Measurements from ENCODE around the gene LDAF1.
"Not testable (repeated sequence)": the region's sequence is repeated elsewhere in the genome, so short reads cannot be mapped to it uniquely, and the experiment has no call there.

LDAF1 gene

DNA sequence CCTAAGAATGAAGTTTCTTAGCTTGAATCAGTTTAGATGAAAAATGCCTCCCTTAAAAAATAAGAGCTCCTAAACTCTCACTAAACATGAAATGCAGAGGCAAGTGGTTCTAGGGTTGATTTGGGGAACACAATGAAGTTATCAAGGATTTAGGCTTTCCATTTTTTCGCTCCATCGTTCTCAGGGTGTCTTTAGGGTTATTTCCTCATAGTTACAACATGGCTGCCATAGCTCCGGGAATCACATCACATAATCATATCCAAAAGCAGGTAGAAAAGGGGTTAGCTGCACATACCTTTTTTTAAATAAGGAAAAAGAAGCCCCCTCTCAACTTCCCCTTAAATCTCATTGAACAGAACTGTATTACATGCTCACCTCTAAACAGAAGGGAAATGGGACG, 31.5 kb downstream of the LDAF1 start:
- no peak overlapping the region for H3K4me3 ChIP-seq (ENCODE audit: low read depth, low read length)
- H3K27me3 ChIP-seq (ENCODE audit: insufficient read depth, low read depth, severe bottlenecking) = no peaks in the 10 kb centered on the region
- H3K36me3 ChIP-seq = no peaks in the 10 kb centered on the region
- H3K9me3 ChIP-seq (ENCODE audit: severe bottlenecking) = peaks cover 4% of the 10 kb centered on the region
- TF ChIP-seq, protein P1, sequence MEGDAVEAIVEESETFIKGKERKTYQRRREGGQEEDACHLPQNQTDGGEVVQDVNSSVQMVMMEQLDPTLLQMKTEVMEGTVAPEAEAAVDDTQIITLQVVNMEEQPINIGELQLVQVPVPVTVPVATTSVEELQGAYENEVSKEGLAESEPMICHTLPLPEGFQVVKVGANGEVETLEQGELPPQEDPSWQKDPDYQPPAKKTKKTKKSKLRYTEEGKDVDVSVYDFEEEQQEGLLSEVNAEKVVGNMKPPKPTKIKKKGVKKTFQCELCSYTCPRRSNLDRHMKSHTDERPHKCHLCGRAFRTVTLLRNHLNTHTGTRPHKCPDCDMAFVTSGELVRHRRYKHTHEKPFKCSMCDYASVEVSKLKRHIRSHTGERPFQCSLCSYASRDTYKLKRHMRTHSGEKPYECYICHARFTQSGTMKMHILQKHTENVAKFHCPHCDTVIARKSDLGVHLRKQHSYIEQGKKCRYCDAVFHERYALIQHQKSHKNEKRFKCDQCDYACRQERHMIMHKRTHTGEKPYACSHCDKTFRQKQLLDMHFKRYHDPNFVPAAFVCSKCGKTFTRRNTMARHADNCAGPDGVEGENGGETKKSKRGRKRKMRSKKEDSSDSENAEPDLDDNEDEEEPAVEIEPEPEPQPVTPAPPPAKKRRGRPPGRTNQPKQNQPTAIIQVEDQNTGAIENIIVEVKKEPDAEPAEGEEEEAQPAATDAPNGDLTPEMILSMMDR (IDR thresholded peaks at IDR 0.05; ENCODE audit: low read depth, low read length) = no peak
- no peak for DNase-seq
- H3K27ac ChIP-seq = no peak overlapping the region

DNA sequence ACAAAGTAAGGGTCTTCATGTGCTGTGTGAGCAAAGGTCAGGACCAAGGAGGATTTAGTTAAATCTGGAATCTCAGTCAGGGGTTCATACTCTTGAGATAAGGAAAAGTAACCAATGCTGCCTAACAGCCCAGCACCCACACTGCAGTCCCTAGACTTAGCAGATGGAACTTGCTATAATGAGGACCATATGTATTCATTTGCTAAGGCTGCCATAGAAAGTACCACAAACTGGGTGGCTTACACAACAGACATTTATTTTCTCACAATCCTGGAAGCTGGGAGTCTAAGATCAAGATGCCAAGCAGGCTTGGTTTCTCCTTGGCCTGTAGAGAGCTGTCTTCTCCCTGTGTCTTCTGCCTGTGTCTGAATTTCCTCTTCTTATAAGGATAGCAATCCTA, 32.1 kb downstream of the LDAF1 start:
- no peak overlapping the region for H3K4me3 ChIP-seq (ENCODE audit: low read depth, low read length)
- DNase-seq = no peak
- no peak overlapping the region for H3K27ac ChIP-seq
- H3K36me3 ChIP-seq = no peaks in the 10 kb centered on the region
- TF ChIP-seq, protein P1 (IDR thresholded peaks at IDR 0.05; ENCODE audit: low read depth, low read length) = no peak
- peaks cover 4% of the 10 kb centered on the region for H3K9me3 ChIP-seq (ENCODE audit: severe bottlenecking)
- H3K27me3 ChIP-seq (ENCODE audit: insufficient read depth, low read depth, severe bottlenecking) = no peaks in the 10 kb centered on the region

DNA sequence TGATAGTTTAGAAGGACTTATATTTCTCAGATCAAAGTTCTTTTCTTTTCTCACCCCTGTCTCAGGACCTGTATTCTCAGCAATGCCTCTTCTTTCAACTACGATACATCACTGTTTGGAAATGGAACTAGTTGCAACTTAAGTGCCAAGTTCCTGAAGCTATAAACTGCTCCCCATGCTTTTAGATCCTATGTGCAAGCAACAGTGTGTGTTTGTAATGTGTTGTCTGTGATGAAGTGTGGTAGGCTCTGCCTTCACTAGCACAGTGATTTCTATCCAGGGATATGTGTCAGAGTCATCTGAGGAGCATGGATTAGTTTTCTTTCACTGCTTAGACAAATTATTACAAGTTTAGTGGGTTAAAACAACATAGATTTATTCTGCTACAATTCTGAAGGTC, 34.5 kb downstream of the LDAF1 start:
- TF ChIP-seq, protein P1 (IDR thresholded peaks at IDR 0.05; ENCODE audit: low read depth, low read length) = no peak

DNA sequence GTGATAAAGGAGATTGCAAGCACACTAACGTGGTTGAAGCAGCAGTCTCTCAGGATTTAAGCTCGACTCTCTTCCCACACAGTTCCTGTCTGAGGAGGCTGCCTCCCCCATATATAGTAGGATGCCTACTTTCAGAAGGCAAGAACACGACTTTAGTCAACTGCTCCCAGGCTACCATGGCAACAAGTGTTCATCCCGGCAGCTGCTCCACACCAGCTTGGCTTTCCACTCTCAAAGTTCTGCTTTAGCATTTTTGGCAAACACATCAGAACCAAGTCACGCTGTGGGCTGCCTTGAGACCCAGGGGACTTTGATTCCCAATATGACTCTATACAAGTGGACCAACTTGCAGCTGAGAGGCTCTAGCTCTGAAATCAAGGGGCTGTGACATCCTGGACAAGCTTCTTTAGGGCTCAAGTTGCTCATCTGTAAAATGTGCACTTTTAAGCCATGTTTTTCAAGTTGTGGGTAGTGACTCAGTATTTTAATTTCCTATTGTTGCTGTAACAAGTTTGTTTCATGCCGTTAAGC, 36.4 kb downstream of the LDAF1 start:
- no peak overlapping the region for H3K4me3 ChIP-seq (ENCODE audit: low read depth, low read length)
- TF ChIP-seq, protein P1 (IDR thresholded peaks at IDR 0.05; ENCODE audit: low read depth, low read length) = no peak
- H3K27ac ChIP-seq = no peak overlapping the region
- peaks cover 4% of the 10 kb centered on the region for H3K9me3 ChIP-seq (ENCODE audit: severe bottlenecking)
- H3K36me3 ChIP-seq = no peaks in the 10 kb centered on the region
- no peaks in the 10 kb centered on the region for H3K27me3 ChIP-seq (ENCODE audit: insufficient read depth, low read depth, severe bottlenecking)
- DNase-seq = no peak

More for the DNA sequence above, 34.5 kb downstream of the LDAF1 start:
- Histone ChIP-seq H3K4me3 (ENCODE audit: low read depth, low read length) (no peak overlapping the region), H3K9me3 (ENCODE audit: severe bottlenecking) (peaks cover 4% of the 10 kb centered on the region), H3K27ac (no peak overlapping the region), H3K36me3 (no peaks in the 10 kb centered on the region), H3K27me3 (ENCODE audit: insufficient read depth, low read depth, severe bottlenecking) (no peaks in the 10 kb centered on the region)
- DNase-seq = no peak

DNA sequence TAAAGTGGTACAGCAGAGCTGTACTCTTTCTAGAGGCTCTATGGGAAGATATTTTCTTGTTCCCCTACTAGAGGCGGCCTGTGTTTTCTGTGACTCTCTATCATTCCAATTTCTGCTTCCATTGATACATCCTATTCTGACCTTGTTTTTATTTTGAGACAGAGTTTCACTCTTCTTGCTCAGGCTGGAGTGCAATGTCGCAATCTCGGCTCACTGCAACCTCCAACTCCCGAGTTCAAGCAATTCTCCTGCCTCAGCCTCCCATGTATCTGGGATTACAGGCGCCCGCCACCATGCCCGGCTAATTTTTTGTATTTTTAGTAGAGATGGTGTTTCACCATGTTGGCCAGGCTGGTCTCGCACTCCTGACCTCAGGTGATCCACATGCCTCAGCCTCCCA, 36.9 kb downstream of the LDAF1 start:
- H3K9me3 ChIP-seq (ENCODE audit: severe bottlenecking); H3K27me3 ChIP-seq (ENCODE audit: insufficient read depth, low read depth, severe bottlenecking); H3K27ac ChIP-seq; H3K4me3 ChIP-seq (ENCODE audit: low read depth, low read length); H3K36me3 ChIP-seq; DNase-seq: not testable (repeated sequence)

DNA sequence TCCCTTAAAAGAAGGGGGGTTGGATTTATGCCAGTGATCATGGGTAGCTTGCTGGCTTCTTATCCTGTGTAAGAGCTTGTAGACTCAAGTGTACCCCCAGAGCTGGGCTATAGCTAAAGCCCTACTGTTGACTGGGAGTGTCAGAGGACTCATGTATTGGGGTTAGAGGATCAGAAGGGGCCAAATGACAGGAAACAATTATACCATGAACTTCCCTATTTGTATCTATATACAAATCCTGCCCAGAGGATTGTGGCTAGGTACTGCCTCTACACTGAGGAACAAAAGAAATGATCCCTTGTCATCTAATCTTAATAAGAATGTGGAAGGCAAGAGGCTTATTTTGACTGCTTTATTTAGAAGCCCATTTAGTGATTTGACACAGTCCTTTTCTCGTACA, 38.6 kb downstream of the LDAF1 start:
- DNase-seq = no peak
- Histone ChIP-seq H3K27me3 (ENCODE audit: insufficient read depth, low read depth, severe bottlenecking) (no peaks in the 10 kb centered on the region), H3K9me3 (ENCODE audit: severe bottlenecking) (no peaks in the 10 kb centered on the region), H3K36me3 (no peaks in the 10 kb centered on the region), H3K4me3 (ENCODE audit: low read depth, low read length) (no peak overlapping the region), H3K27ac (no peak overlapping the region)
- TF ChIP-seq, protein P1 (IDR thresholded peaks at IDR 0.05; ENCODE audit: low read depth, low read length) = no peak

All from WERI-Rb-1 (cell line).